ENCODE data around the gene MRTFB. TPM values are rescaled to one million over a fixed set of nuclear protein-coding genes. Genes with fewer than 3 reads are reported as not detected.

MRTFB gene
- total RNA-seq, 1 experiment from 2014 or later, result 67.3 TPM

DNA sequence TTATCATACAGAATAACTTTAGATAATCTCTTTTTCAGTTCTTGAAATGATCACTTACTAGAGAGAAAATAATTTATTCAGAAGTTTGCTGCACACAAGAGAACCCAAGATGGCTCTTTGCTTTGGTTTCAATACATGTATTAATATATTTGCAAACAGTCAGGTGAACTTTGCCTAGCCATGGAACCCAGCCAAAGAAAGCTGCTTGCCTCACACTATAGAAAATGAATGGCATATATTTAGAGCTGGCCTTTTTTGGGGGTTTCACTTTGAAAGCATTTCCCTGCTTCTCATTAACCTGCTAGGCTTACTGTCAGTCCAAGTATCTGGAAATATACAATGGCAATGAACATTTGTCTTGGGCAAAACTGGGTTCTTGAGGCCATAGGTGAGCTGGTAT, 75.3 kb downstream of the MRTFB start:
- no peaks in the 10 kb centered on the region for H3K9me3 Mint-ChIP-seq (ENCODE audit: low read depth, unreplicated experiment)
- intact Hi-C loops (cut with micrococcal nuclease; ENCODE audit: unreplicated experiment), result loop anchor here (5.0 kb wide), 1 partner anchor 74 kb away; the partner anchor contains the start of gene MRTFB
- peaks cover 44% of the 10 kb centered on the region for H3K4me1 Mint-ChIP-seq (ENCODE audit: low read depth, unreplicated experiment)
- H3K27ac Mint-ChIP-seq (ENCODE audit: unreplicated experiment), result no peak overlapping the region
- BruUV-seq (replicated peaks), result no TSS peak
- peaks cover 9% of the 10 kb centered on the region for H3K36me3 Mint-ChIP-seq (ENCODE audit: insufficient read depth, unreplicated experiment)
- CTCF ChIA-PET, result no interaction called here
- H3K4me3 Mint-ChIP-seq (ENCODE audit: low read depth, unreplicated experiment), result no peak overlapping the region
- no peak for DNase-seq
- H3K27me3 Mint-ChIP-seq (ENCODE audit: unreplicated experiment), result no peaks in the 10 kb centered on the region
- TF ChIP-seq, protein P1, sequence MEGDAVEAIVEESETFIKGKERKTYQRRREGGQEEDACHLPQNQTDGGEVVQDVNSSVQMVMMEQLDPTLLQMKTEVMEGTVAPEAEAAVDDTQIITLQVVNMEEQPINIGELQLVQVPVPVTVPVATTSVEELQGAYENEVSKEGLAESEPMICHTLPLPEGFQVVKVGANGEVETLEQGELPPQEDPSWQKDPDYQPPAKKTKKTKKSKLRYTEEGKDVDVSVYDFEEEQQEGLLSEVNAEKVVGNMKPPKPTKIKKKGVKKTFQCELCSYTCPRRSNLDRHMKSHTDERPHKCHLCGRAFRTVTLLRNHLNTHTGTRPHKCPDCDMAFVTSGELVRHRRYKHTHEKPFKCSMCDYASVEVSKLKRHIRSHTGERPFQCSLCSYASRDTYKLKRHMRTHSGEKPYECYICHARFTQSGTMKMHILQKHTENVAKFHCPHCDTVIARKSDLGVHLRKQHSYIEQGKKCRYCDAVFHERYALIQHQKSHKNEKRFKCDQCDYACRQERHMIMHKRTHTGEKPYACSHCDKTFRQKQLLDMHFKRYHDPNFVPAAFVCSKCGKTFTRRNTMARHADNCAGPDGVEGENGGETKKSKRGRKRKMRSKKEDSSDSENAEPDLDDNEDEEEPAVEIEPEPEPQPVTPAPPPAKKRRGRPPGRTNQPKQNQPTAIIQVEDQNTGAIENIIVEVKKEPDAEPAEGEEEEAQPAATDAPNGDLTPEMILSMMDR (IDR thresholded peaks at IDR 0.05; ENCODE audit: unreplicated experiment), result no peak

DNA sequence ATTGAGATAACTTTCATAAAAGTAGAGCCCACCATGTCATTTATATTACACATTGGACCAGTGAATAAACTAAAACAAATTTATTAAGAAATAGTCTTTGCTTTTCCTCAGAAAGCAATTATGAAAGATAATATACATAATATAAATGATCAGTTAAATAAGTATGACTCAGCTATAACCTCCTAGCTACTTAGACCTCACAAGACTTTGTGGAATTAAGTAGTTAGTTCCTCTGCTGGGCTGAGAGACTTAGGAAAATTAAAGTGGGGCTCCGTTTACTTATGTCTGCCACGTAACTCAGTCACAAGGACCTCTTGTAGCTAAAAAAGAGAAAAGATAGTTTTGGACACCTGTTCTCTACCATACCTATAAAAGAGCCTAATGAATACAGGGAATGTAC, 76.9 kb downstream of the MRTFB start:
- intact Hi-C loops (cut with micrococcal nuclease; ENCODE audit: unreplicated experiment), result loop anchor here (5.0 kb wide), 1 partner anchor 76 kb away; the partner anchor contains the start of gene MRTFB
- H3K4me3 Mint-ChIP-seq (ENCODE audit: low read depth, unreplicated experiment), result peak overlapping the region; percentile 35
- peaks cover 44% of the 10 kb centered on the region for H3K4me1 Mint-ChIP-seq (ENCODE audit: low read depth, unreplicated experiment)
- H3K27me3 Mint-ChIP-seq (ENCODE audit: unreplicated experiment), result no peaks in the 10 kb centered on the region
- CTCF ChIA-PET, result interaction anchor here (0.8 to 1.3 kb wide), 2 partner anchors 98 to 228 kb away, joined by 3 to 5 read pairs; partner anchors contain the start of gene ERCC4
- no TSS peak for BruUV-seq (replicated peaks)
- TF ChIP-seq, protein P1 (IDR thresholded peaks at IDR 0.05; ENCODE audit: unreplicated experiment), result no peak
- H3K27ac Mint-ChIP-seq (ENCODE audit: unreplicated experiment), result peak overlapping the region; percentile 94
- no peaks in the 10 kb centered on the region for H3K9me3 Mint-ChIP-seq (ENCODE audit: low read depth, unreplicated experiment)
- H3K36me3 Mint-ChIP-seq (ENCODE audit: insufficient read depth, unreplicated experiment), result no peaks in the 10 kb centered on the region
- DNase-seq, result no peak

DNA sequence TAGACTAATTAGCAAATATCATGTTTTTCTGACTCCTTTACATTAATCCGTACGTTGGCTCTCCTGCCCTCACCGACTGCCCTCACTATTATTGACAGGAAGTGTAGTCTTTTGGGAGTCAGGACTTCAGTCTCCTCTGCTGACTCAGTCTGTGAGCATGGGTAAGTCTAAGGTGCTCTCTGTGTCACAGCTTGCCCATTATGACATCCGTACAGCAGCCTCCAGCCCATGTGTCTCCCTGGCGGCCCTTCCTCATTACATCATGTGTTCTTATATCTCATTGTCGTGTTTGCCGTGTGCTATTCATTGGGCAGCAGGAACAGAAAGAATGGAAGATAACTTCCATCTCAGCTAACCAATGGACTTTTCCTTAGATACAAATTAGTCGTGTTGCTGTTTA, 77.5 kb downstream of the MRTFB start:
- Mint-ChIP-seq H3K9me3 (ENCODE audit: low read depth, unreplicated experiment) (no peaks in the 10 kb centered on the region), H3K36me3 (ENCODE audit: insufficient read depth, unreplicated experiment) (no peaks in the 10 kb centered on the region), H3K27me3 (ENCODE audit: unreplicated experiment) (no peaks in the 10 kb centered on the region), H3K4me3 (ENCODE audit: low read depth, unreplicated experiment) (peak overlapping the region; percentile 35), H3K27ac (ENCODE audit: unreplicated experiment) (peak overlapping the region; percentile 94), H3K4me1 (ENCODE audit: low read depth, unreplicated experiment) (peaks cover 44% of the 10 kb centered on the region)
- CTCF ChIA-PET, result interaction anchor here (0.8 to 1.3 kb wide), 2 partner anchors 98 to 229 kb away, joined by 3 to 5 read pairs; partner anchors contain the start of gene ERCC4
- no TSS peak for BruUV-seq (replicated peaks)
- peak; percentile 28 for DNase-seq
- intact Hi-C loops (cut with micrococcal nuclease; ENCODE audit: unreplicated experiment), result loop anchor here (5.0 kb wide), 1 partner anchor 76 kb away; the partner anchor contains the start of gene MRTFB
- TF ChIP-seq, protein P1 (IDR thresholded peaks at IDR 0.05; ENCODE audit: unreplicated experiment), result no peak

DNA sequence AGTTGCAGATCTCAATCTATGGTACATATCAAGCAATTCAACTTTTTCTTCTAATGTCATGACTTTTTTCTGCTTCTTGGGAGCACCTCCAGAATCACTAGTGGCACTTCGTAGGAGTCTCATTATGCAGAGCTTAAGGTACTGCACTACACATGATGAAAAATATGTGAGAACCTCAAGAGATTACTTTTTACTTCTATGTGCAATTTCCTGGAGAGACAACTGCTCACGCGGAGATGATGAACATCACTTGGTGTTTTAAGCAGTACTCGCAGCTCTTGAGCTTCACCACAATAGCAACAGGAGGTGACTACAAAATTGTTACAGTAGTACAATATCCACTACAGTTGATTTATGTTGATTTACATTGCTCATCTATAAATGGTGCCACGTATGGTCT, 79.7 kb downstream of the MRTFB start:
- Mint-ChIP-seq H3K36me3 (ENCODE audit: insufficient read depth, unreplicated experiment) (no peaks in the 10 kb centered on the region), H3K27me3 (ENCODE audit: unreplicated experiment) (no peaks in the 10 kb centered on the region), H3K4me3 (ENCODE audit: low read depth, unreplicated experiment) (no peak overlapping the region), H3K4me1 (ENCODE audit: low read depth, unreplicated experiment) (peaks cover 39% of the 10 kb centered on the region), H3K27ac (ENCODE audit: unreplicated experiment) (no peak overlapping the region), H3K9me3 (ENCODE audit: low read depth, unreplicated experiment) (no peaks in the 10 kb centered on the region)
- intact Hi-C loops (cut with micrococcal nuclease; ENCODE audit: unreplicated experiment), result no loop called here
- CTCF ChIA-PET, result no interaction called here
- TF ChIP-seq, protein P1 (IDR thresholded peaks at IDR 0.05; ENCODE audit: unreplicated experiment), result no peak
- no peak for DNase-seq
- BruUV-seq (replicated peaks), result no TSS peak
